Ishikawa (cell line): ENCODE data around the gene SLC25A48.

Experiments
- CEBPB ChIP-seq: IDR thresholded peaks from 2 replicates; pipeline ENCODE4 v1.6.1; 2012
- CREB1 ChIP-seq: IDR thresholded peaks from 2 replicates; pipeline ENCODE4 v1.6.1; 2012; ENCODE audit warnings: low read depth
- EGR1 ChIP-seq: IDR thresholded peaks from 2 replicates; pipeline ENCODE4 v1.6.1; 2012
- EP300 ChIP-seq: IDR thresholded peaks from 2 replicates; pipeline ENCODE4 v1.6.1; 2012; ENCODE audit warnings: borderline replicate concordance
- FOXM1 ChIP-seq: IDR thresholded peaks from 2 replicates; pipeline ENCODE4 v1.6.1; 2012; ENCODE audit warnings: low read depth, borderline replicate concordance
- MAX ChIP-seq: IDR thresholded peaks from 2 replicates; pipeline ENCODE4 v1.6.1; 2012
- NFIC ChIP-seq: IDR thresholded peaks from 2 replicates; pipeline ENCODE4 v1.6.1; 2012
- RAD21 ChIP-seq: IDR thresholded peaks from 2 replicates; pipeline ENCODE4 v1.6.1; 2012; ENCODE audit warnings: low read depth
- TAF1 ChIP-seq: IDR thresholded peaks from 2 replicates; pipeline ENCODE4 v1.6.1; 2012; ENCODE audit warnings: low read depth, mild to moderate bottlenecking
- TCF12 ChIP-seq: IDR thresholded peaks from 2 replicates; pipeline ENCODE4 v1.6.1; 2012; ENCODE audit warnings: low read depth
- TEAD4 ChIP-seq: IDR thresholded peaks from 2 replicates; pipeline ENCODE4 v1.6.1; 2012
- YY1 ChIP-seq: IDR thresholded peaks from 2 replicates; pipeline ENCODE4 v1.6.1; 2012; ENCODE audit warnings: low read depth
- ZBTB7A ChIP-seq: IDR thresholded peaks from 2 replicates; pipeline ENCODE4 v1.6.1; 2012; ENCODE audit warnings: low read depth
- TF ChIP-seq, protein P1 (sequence below): IDR thresholded peaks from 2 replicates; pipeline ENCODE4 v1.6.1; 2012
- TF ChIP-seq, protein P2 (sequence below): IDR thresholded peaks from 2 replicates; pipeline ENCODE4 v1.6.1; 2012; ENCODE audit warnings: low read depth, mild to moderate bottlenecking

SLC25A48 gene

GRCh38 chr5:135835766-135836165 lies 1.3 kb downstream of the SLC25A48 start:
- TF ChIP-seq FOXM1 (no peak), MAX (no peak), CEBPB (no peak), EP300 (no peak), TEAD4 (no peak), YY1 (no peak), EGR1 (no peak), NFIC (no peak), CREB1 (no peak), TAF1 (no peak), ZBTB7A (no peak), RAD21 (no peak), TCF12 (no peak)
- TF ChIP-seq, protein P1, sequence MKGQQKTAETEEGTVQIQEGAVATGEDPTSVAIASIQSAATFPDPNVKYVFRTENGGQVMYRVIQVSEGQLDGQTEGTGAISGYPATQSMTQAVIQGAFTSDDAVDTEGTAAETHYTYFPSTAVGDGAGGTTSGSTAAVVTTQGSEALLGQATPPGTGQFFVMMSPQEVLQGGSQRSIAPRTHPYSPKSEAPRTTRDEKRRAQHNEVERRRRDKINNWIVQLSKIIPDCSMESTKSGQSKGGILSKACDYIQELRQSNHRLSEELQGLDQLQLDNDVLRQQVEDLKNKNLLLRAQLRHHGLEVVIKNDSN: no peak
- TF ChIP-seq, protein P2, sequence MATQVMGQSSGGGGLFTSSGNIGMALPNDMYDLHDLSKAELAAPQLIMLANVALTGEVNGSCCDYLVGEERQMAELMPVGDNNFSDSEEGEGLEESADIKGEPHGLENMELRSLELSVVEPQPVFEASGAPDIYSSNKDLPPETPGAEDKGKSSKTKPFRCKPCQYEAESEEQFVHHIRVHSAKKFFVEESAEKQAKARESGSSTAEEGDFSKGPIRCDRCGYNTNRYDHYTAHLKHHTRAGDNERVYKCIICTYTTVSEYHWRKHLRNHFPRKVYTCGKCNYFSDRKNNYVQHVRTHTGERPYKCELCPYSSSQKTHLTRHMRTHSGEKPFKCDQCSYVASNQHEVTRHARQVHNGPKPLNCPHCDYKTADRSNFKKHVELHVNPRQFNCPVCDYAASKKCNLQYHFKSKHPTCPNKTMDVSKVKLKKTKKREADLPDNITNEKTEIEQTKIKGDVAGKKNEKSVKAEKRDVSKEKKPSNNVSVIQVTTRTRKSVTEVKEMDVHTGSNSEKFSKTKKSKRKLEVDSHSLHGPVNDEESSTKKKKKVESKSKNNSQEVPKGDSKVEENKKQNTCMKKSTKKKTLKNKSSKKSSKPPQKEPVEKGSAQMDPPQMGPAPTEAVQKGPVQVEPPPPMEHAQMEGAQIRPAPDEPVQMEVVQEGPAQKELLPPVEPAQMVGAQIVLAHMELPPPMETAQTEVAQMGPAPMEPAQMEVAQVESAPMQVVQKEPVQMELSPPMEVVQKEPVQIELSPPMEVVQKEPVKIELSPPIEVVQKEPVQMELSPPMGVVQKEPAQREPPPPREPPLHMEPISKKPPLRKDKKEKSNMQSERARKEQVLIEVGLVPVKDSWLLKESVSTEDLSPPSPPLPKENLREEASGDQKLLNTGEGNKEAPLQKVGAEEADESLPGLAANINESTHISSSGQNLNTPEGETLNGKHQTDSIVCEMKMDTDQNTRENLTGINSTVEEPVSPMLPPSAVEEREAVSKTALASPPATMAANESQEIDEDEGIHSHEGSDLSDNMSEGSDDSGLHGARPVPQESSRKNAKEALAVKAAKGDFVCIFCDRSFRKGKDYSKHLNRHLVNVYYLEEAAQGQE: no peak

- no peak for TF ChIP-seq TAF1
- TF ChIP-seq, protein P2: no peak
- no peak for TF ChIP-seq MAX
- no peak for TF ChIP-seq CEBPB
- TF ChIP-seq YY1: no peak
- no peak for TF ChIP-seq NFIC
- TF ChIP-seq, protein P1: no peak
- no peak for TF ChIP-seq TCF12
- TF ChIP-seq FOXM1: no peak
- TF ChIP-seq RAD21: no peak
- TF ChIP-seq EP300: no peak
- no peak for TF ChIP-seq TEAD4
- no peak for TF ChIP-seq EGR1
- no peak for TF ChIP-seq CREB1
- no peak for TF ChIP-seq ZBTB7A
Observed at GRCh38 chr5:135839566-135839965, 5.1 kb downstream of the SLC25A48 start.

- no peak for TF ChIP-seq EP300
Observed at GRCh38 chr5:135840959-135841358, 6.5 kb downstream of the SLC25A48 start.

GRCh38 chr5:135842737-135843136 lies 8.3 kb downstream of the SLC25A48 start:
- TF ChIP-seq RAD21 (no peak), CREB1 (no peak), ZBTB7A (no peak)

GRCh38 chr5:135843571-135844337 lies 9.3 kb downstream of the SLC25A48 start:
- TF ChIP-seq TAF1 (no peak), RAD21 (no peak), TCF12 (no peak), YY1 (no peak), CEBPB (no peak), NFIC (no peak; the same call in 1 of the 2 replicates), ZBTB7A (no peak), TEAD4 (no peak), EP300 (no peak), MAX (no peak), EGR1 (no peak)
- TF ChIP-seq, protein P1: no peak
